ENCODE results near the gene CA5A. TPM values are rescaled to one million over a fixed set of nuclear protein-coding genes. Genes with fewer than 3 reads are reported as not detected.
A peak's percentile ranks its signal among the peaks of the same experiment; 100 is the strongest.

CA5A gene
- total and polyA plus RNA-seq, 7 donors, result not detected

- no peaks in the 10 kb centered on the region for H3K9me3 ChIP-seq
- no peak for DNase-seq
- TF ChIP-seq CTCF (IDR thresholded peaks at IDR 0.05) (no peak), EP300 (IDR thresholded peaks at IDR 0.05) (no peak), POLR2A (IDR thresholded peaks at IDR 0.05) (no peak)
- peaks cover 0 to 17% (median 2%) of the 10 kb centered on the region in 4 donors for H3K36me3 ChIP-seq
- no peak overlapping the region for H3K27ac ChIP-seq
- intact Hi-C loops (cut with DNase I), result no loop called here
- 34 to 75% methylated on average over 28 of the region's 28 CpGs for WGBS, 2 donors
- peaks cover 0 to 49% (median 34%) of the 10 kb centered on the region in 4 donors for H3K4me1 ChIP-seq
- H3K4me3 ChIP-seq, result no peak overlapping the region
- no peaks in the 10 kb centered on the region for H3K27me3 ChIP-seq
Measured at GRCh38 chr16:87847785-87848675, 88.3 kb downstream of the CA5A start.

- H3K4me3 ChIP-seq, result no peak overlapping the region
- peaks cover 0 to 45% (median 30%) of the 10 kb centered on the region in 4 donors for H3K4me1 ChIP-seq
- H3K27ac ChIP-seq, result no peak overlapping the region
- WGBS, 2 donors, result 72 to 89% methylated on average over 8 of the region's 8 CpGs
- no peak for DNase-seq
- intact Hi-C loops (cut with DNase I), result no loop called here
- peaks cover 0 to 17% (median 2%) of the 10 kb centered on the region in 4 donors for H3K36me3 ChIP-seq
- H3K27me3 ChIP-seq, result no peaks in the 10 kb centered on the region
- no peak for TF ChIP-seq CTCF (IDR thresholded peaks at IDR 0.05)
- TF ChIP-seq POLR2A (IDR thresholded peaks at IDR 0.05), result no peak
- no peak for TF ChIP-seq EP300 (IDR thresholded peaks at IDR 0.05)
- no peak for TF ChIP-seq POLR2AphosphoS5 (IDR thresholded peaks at IDR 0.05)
- H3K9me3 ChIP-seq, result no peaks in the 10 kb centered on the region
Measured at GRCh38 chr16:87847467-87847784, 88.9 kb downstream of the CA5A start.

GRCh38 chr16:87846705-87847466 is 89.4 kb downstream of the CA5A start:
- Histone ChIP-seq H3K36me3 (peaks cover 0 to 17% (median 2%) of the 10 kb centered on the region in 4 donors), H3K9me3 (no peaks in the 10 kb centered on the region), H3K4me3 (no peak overlapping the region), H3K27me3 (no peaks in the 10 kb centered on the region), H3K27ac (peak overlapping the region in 2 of 4 donors; percentile 47 to 51), H3K4me1 (peaks cover 0 to 40% (median 27%) of the 10 kb centered on the region in 4 donors)
- 90 to 91% methylated on average over 25 of the region's 25 CpGs for WGBS, 2 donors
- TF ChIP-seq CTCF (IDR thresholded peaks at IDR 0.05) (no peak), EP300 (IDR thresholded peaks at IDR 0.05) (no peak), POLR2AphosphoS5 (IDR thresholded peaks at IDR 0.05) (no peak), POLR2A (IDR thresholded peaks at IDR 0.05) (no peak)
- intact Hi-C loops (cut with DNase I), result no loop called here
- DNase-seq, result no peak

GRCh38 chr16:87845807-87846619 is 90.3 kb downstream of the CA5A start:
- peaks cover 0 to 37% (median 25%) of the 10 kb centered on the region in 4 donors for H3K4me1 ChIP-seq
- TF ChIP-seq EP300 (IDR thresholded peaks at IDR 0.05), result no peak
- TF ChIP-seq POLR2A (IDR thresholded peaks at IDR 0.05), result no peak
- TF ChIP-seq CTCF (IDR thresholded peaks at IDR 0.05), result no peak
- no peak for TF ChIP-seq POLR2AphosphoS5 (IDR thresholded peaks at IDR 0.05)
- intact Hi-C loops (cut with DNase I), result no loop called here
- no peaks in the 10 kb centered on the region for H3K27me3 ChIP-seq
- peaks cover 0 to 10% (median 2%) of the 10 kb centered on the region in 4 donors for H3K36me3 ChIP-seq
- H3K9me3 ChIP-seq, result no peaks in the 10 kb centered on the region
- peak overlapping the region in 2 of 4 donors; percentile 47 to 51 for H3K27ac ChIP-seq
- DNase-seq, result peak; percentile 65
- WGBS, 2 donors, result 82 to 90% methylated on average over 31 of the region's 31 CpGs
- H3K4me3 ChIP-seq, result no peak overlapping the region

Data from sigmoid colon (tissue), 7 donors.